ENCODE measurements around the gene JAGN1. TPM values are rescaled to one million over a fixed set of nuclear protein-coding genes. Genes with fewer than 3 reads are reported as not detected.
"Not testable (repeated sequence)": the region's sequence is repeated elsewhere in the genome, so short reads cannot be mapped to it uniquely, and the experiment has no call there.

Gene JAGN1
- total RNA-seq, 1 experiment from 2014 or later = 49.7 TPM

DNA sequence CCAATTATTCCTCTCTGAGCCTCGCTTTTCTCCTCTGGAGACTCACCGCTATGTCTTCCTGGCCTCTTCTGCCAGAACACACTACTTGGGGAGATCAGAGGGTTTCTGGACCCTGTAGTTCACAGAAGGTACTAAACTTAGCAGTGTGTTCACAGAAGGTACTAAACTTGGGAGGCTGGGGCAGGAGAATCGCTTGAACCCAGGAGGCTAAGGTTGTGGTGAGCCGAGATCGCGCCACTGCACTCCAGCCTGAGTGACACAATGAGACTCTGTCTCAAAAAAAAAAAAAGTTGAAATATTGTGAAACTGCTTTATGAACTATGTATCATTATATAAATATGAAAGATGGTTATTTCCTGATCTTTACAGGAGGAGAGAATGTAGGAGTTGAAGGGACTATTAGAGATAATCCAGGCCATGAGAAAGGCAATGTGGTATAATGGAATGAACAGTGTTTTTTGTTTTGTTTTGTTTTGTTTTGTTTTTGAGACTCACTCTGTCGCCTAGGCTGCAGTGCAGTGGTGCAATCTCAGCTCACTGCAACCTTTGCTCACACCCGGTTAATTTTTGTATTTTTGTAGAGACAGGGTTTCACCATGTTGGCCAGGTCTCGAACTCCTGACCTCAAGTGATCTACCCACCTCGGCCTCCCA is 6.5 kb downstream of the JAGN1 start:
- peak; percentile 55 for DNase-seq (ENCODE audit: unreplicated experiment)
- Mint-ChIP-seq H3K27ac (ENCODE audit: low read depth, unreplicated experiment) (peak overlapping the region; percentile 79), H3K36me3 (ENCODE audit: insufficient read depth, unreplicated experiment) (peaks cover 36% of the 10 kb centered on the region), H3K4me3 (ENCODE audit: unreplicated experiment) (peak overlapping the region; percentile 16), H3K4me1 (ENCODE audit: insufficient read depth, unreplicated experiment) (peaks cover 59% of the 10 kb centered on the region)
- not testable (repeated sequence) for H3K27me3 Mint-ChIP-seq (ENCODE audit: insufficient read depth, unreplicated experiment); H3K9me3 Mint-ChIP-seq (ENCODE audit: unreplicated experiment)
- POLR2A ChIA-PET = interaction anchor here (0.7 to 3.4 kb wide), 15 partner anchors 7 to 534 kb away, joined by 3 to 98 read pairs (median 4); partner anchors contain the start of genes ARPC4, IL17RC, JAGN1 and RPUSD3
- CTCF ChIA-PET = interaction anchor here (0.6 to 1.3 kb wide), 3 partner anchors 16 to 86 kb away, joined by 3 read pairs; no protein-coding TSS in a partner anchor
- TSS peak; percentile 61 for BruUV-seq (replicated peaks)
- intact Hi-C loops (cut with micrococcal nuclease) = loop anchor here (2.0 kb wide), 1 partner anchor 48 kb away; no protein-coding TSS in a partner anchor

GRCh38 chr3:9897408-9898372 is 7.3 kb downstream of the JAGN1 start:
- Mint-ChIP-seq H3K4me1 (ENCODE audit: insufficient read depth, unreplicated experiment) (peaks cover 59% of the 10 kb centered on the region), H3K36me3 (ENCODE audit: insufficient read depth, unreplicated experiment) (peaks cover 28% of the 10 kb centered on the region), H3K27ac (ENCODE audit: low read depth, unreplicated experiment) (peak overlapping the region; percentile 79), H3K9me3 (ENCODE audit: unreplicated experiment) (peaks cover 6% of the 10 kb centered on the region), H3K27me3 (ENCODE audit: insufficient read depth, unreplicated experiment) (no peaks in the 10 kb centered on the region), H3K4me3 (ENCODE audit: unreplicated experiment) (peak overlapping the region; percentile 33)
- ChIA-PET POLR2A (interaction anchor here (0.7 to 3.4 kb wide), 24 partner anchors 8 to 534 kb away, joined by 3 to 98 read pairs (median 4); partner anchors contain the start of genes ARPC4, CRELD1, IL17RC and JAGN1), CTCF (interaction anchor here (0.6 to 1.3 kb wide), 5 partner anchors 11 to 85 kb away, joined by 3 to 6 read pairs (median 3); no protein-coding TSS in a partner anchor)
- no peak for TF ChIP-seq CTCF (IDR thresholded peaks at IDR 0.05; ENCODE audit: unreplicated experiment)
- intact Hi-C loops (cut with micrococcal nuclease) = loop anchor here (2.0 kb wide), 1 partner anchor 49 kb away; no protein-coding TSS in a partner anchor
- BruUV-seq (replicated peaks) = no TSS peak
- DNase-seq (ENCODE audit: unreplicated experiment) = peak; percentile 96

DNA sequence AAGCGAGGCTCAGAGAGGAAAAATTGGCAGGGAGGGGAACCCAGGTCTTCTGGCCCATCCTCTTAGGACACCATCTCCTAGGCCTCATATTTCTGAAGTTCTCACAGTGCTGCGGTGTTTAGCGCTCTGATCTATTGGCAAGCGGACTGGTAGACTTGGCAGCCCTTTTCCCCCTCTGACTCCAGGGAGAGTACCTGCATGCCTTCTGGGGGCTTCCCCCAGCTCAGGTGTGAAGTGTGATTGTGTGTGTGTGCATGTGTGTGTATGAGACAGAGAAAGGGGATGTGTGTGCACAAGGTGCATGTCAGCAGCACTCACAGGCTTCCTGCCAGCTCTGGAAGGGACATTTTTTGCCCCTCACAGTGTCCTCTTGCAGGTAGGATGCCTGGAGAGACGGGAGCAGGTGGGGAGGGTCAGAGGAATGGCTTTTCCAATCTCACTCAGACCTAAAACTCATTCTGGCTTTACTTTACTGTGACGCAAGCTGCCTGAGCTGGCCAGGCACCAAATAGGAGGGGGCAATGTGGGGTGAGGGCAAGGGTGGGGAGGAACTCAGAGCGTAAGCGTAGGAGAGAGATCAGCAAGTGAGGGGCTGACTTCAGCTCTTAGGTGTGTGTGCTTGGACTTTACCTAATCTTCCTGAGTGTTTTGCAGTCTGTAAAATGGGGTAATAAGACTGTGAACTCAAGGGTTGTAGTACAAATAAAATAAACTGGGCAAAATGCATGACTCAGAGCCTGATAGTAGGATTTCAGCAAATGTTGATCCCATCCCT is 8.2 kb downstream of the JAGN1 start:
- peak; percentile 70 for DNase-seq (ENCODE audit: unreplicated experiment)
- Mint-ChIP-seq H3K36me3 (ENCODE audit: insufficient read depth, unreplicated experiment) (peaks cover 18% of the 10 kb centered on the region), H3K4me3 (ENCODE audit: unreplicated experiment) (peak overlapping the region; percentile 33), H3K4me1 (ENCODE audit: insufficient read depth, unreplicated experiment) (peaks cover 64% of the 10 kb centered on the region), H3K27me3 (ENCODE audit: insufficient read depth, unreplicated experiment) (no peaks in the 10 kb centered on the region), H3K27ac (ENCODE audit: low read depth, unreplicated experiment) (peak overlapping the region; percentile 79), H3K9me3 (ENCODE audit: unreplicated experiment) (peaks cover 6% of the 10 kb centered on the region)
- intact Hi-C loops (cut with micrococcal nuclease) = no loop called here
- ChIA-PET CTCF (interaction anchor here (0.7 to 1.2 kb wide), 3 partner anchors 12 to 50 kb away, joined by 3 to 6 read pairs (median 4); no protein-coding TSS in a partner anchor), POLR2A (interaction anchor here (0.9 to 3.4 kb wide), 13 partner anchors 9 to 138 kb away, joined by 3 to 98 read pairs (median 9); partner anchors contain the start of genes ARPC4, CRELD1, IL17RC and JAGN1)
- BruUV-seq (replicated peaks) = no TSS peak
- TF ChIP-seq CTCF (IDR thresholded peaks at IDR 0.05; ENCODE audit: unreplicated experiment) = no peak

- H3K4me3 Mint-ChIP-seq (ENCODE audit: unreplicated experiment) = peak overlapping the region; percentile 33
- no peak for TF ChIP-seq CTCF (IDR thresholded peaks at IDR 0.05; ENCODE audit: unreplicated experiment)
- peak overlapping the region; percentile 79 for H3K27ac Mint-ChIP-seq (ENCODE audit: low read depth, unreplicated experiment)
- intact Hi-C loops (cut with micrococcal nuclease) = no loop called here
- H3K27me3 Mint-ChIP-seq (ENCODE audit: insufficient read depth, unreplicated experiment) = no peaks in the 10 kb centered on the region
- POLR2A ChIA-PET = interaction anchor here (0.5 to 3.4 kb wide), 7 partner anchors 8 to 106 kb away, joined by 3 to 98 read pairs (median 14); partner anchors contain the start of genes ARPC4, CRELD1, IL17RC and RPUSD3
- BruUV-seq (replicated peaks) = no TSS peak
- peaks cover 6% of the 10 kb centered on the region for H3K9me3 Mint-ChIP-seq (ENCODE audit: unreplicated experiment)
- CTCF ChIA-PET = interaction anchor here (1.1 to 1.3 kb wide), 2 partner anchors 13 to 14 kb away, joined by 3 read pairs; no protein-coding TSS in a partner anchor
- DNase-seq (ENCODE audit: unreplicated experiment) = no peak
- peaks cover 63% of the 10 kb centered on the region for H3K4me1 Mint-ChIP-seq (ENCODE audit: insufficient read depth, unreplicated experiment)
- peaks cover 11% of the 10 kb centered on the region for H3K36me3 Mint-ChIP-seq (ENCODE audit: insufficient read depth, unreplicated experiment)
Measured at GRCh38 chr3:9899289-9899791, 8.9 kb downstream of the JAGN1 start.

- intact Hi-C loops (cut with micrococcal nuclease); H3K27ac Mint-ChIP-seq (ENCODE audit: low read depth, unreplicated experiment); DNase-seq (ENCODE audit: unreplicated experiment); H3K27me3 Mint-ChIP-seq (ENCODE audit: insufficient read depth, unreplicated experiment); H3K4me3 Mint-ChIP-seq (ENCODE audit: unreplicated experiment); H3K9me3 Mint-ChIP-seq (ENCODE audit: unreplicated experiment); BruUV-seq (replicated peaks); H3K36me3 Mint-ChIP-seq (ENCODE audit: insufficient read depth, unreplicated experiment): not testable (repeated sequence)
- ChIA-PET CTCF (interaction anchor here (0.5 to 1.9 kb wide), 6 partner anchors 8 to 52 kb away, joined by 3 to 7 read pairs (median 4); no protein-coding TSS in a partner anchor), POLR2A (interaction anchor here (1.3 to 5.6 kb wide), 4 partner anchors 9 to 57 kb away, joined by 3 to 60 read pairs (median 10); partner anchors contain the start of genes IL17RC and RPUSD3)
- peaks cover 55% of the 10 kb centered on the region for H3K4me1 Mint-ChIP-seq (ENCODE audit: insufficient read depth, unreplicated experiment)
Measured at GRCh38 chr3:9900965-9901415, 10.6 kb downstream of the JAGN1 start.
